Osteoblast (primary cell): ENCODE measurements around the gene GFPT2. TPM values are rescaled to one million over a fixed set of nuclear protein-coding genes. Genes with fewer than 3 reads are reported as not detected.

ENCODE experiments used
- DNase-seq: peaks from one replicate; pipeline ENCODE4 v3.0.0; 2011; ENCODE audit warnings: low spot score, mixed read lengths; ENCODE audit not compliant: insufficient read length; ENCODE audit errors: missing footprints
- H2AFZ ChIP-seq: 2 replicates; pipeline ENCODE4 v1.6.0; 2011; ENCODE audit warnings: mild to moderate bottlenecking, low read length
- H3K27ac ChIP-seq: 2 replicates; pipeline ENCODE4 v1.5.1; 2011; ENCODE audit warnings: mild to moderate bottlenecking, low read depth, low read length, moderate library complexity
- H3K27me3 ChIP-seq: 2 replicates; pipeline ENCODE4 v1.6.0; 2012; ENCODE audit warnings: mild to moderate bottlenecking, control low read depth, inconsistent platforms, low read length, moderate library complexity; ENCODE audit not compliant: insufficient read depth
- H3K36me3 ChIP-seq: 2 replicates; pipeline ENCODE4 v1.5.1; 2011; ENCODE audit warnings: mild to moderate bottlenecking, low read length, control low read depth, moderate library complexity; ENCODE audit not compliant: insufficient read depth
- H3K4me1 ChIP-seq: 2 replicates; pipeline ENCODE4 v1.5.1; 2011; ENCODE audit warnings: mild to moderate bottlenecking, low read length, control low read depth, moderate library complexity; ENCODE audit not compliant: insufficient read depth
- H3K4me2 ChIP-seq: 2 replicates; pipeline ENCODE4 v1.6.0; 2011; ENCODE audit warnings: mild to moderate bottlenecking, low read length; ENCODE audit not compliant: insufficient read depth
- H3K4me3 ChIP-seq: fragments of 200-600 bp; sonication (generic); 3 replicates; pipeline ENCODE4 v1.5.1; 2012; ENCODE audit warnings: mild to moderate bottlenecking, low read length, inconsistent platforms; ENCODE audit not compliant: insufficient read depth
- H3K79me2 ChIP-seq: 2 replicates; pipeline ENCODE4 v1.6.0; 2012; ENCODE audit warnings: mild to moderate bottlenecking, low read length, control low read depth, inconsistent platforms; ENCODE audit not compliant: insufficient read depth
- H3K9me3 ChIP-seq: 2 replicates; pipeline ENCODE4 v1.5.1; 2011; ENCODE audit warnings: low read depth, low read length, control low read depth
- H4K20me1 ChIP-seq: 2 replicates; pipeline ENCODE4 v1.6.0; 2012; ENCODE audit warnings: mild to moderate bottlenecking, low read length, control low read depth; ENCODE audit not compliant: insufficient read depth
- CTCF ChIP-seq: IDR thresholded peaks from 2 replicates; pipeline ENCODE4 v1.5.1; 2011; ENCODE audit warnings: mild to moderate bottlenecking, low read depth, low read length, moderate library complexity; ENCODE audit errors: extremely low read depth
- total RNA-seq: library from RNA; depleted of rRNA; stranded (reverse); fragments of >200 nt; gene quantifications from 2 replicates; pipeline ENCODE4 v1.2.3, GENCODE V29; 2012

Gene GFPT2
- total RNA-seq, 1 donor: 30.4 TPM

GRCh38 chr5:180251887-180252286, 101.2 kb downstream of the GFPT2 start:
- Histone ChIP-seq H3K27ac (no peak overlapping the region), H3K27me3 (no peaks in the 10 kb centered on the region), H3K36me3 (peaks cover 43% of the 10 kb centered on the region), H3K9me3 (peaks cover 50% of the 10 kb centered on the region), H3K4me2 (no peak overlapping the region), H3K79me2 (no peaks in the 10 kb centered on the region), H4K20me1 (no peaks in the 10 kb centered on the region), H2AFZ (no peak overlapping the region), H3K4me1 (no peaks in the 10 kb centered on the region), H3K4me3 (no peak overlapping the region)
- no peak for TF ChIP-seq CTCF
- DNase-seq: no peak

GRCh38 chr5:180251141-180251540, 102.0 kb downstream of the GFPT2 start:
- DNase-seq: no peak
- H3K4me2 ChIP-seq: no peak overlapping the region
- no peak overlapping the region for H2AFZ ChIP-seq
- no peaks in the 10 kb centered on the region for H4K20me1 ChIP-seq
- H3K27me3 ChIP-seq: no peaks in the 10 kb centered on the region
- H3K4me3 ChIP-seq: no peak overlapping the region
- no peak for TF ChIP-seq CTCF
- H3K79me2 ChIP-seq: no peaks in the 10 kb centered on the region
- H3K9me3 ChIP-seq: peaks cover 44% of the 10 kb centered on the region
- no peaks in the 10 kb centered on the region for H3K4me1 ChIP-seq
- H3K27ac ChIP-seq: no peak overlapping the region
- H3K36me3 ChIP-seq: peaks cover 37% of the 10 kb centered on the region

Other genes with a start within 250 kb of the GFPT2 start
- gene RASGEF1C, start 144.1 kb downstream of the GFPT2 start, total RNA-seq: under 0.01 TPM in 1 of 2 replicates, not detected in the other
- gene MAPK9, start 61.3 kb downstream of the GFPT2 start, total RNA-seq: 31.8 and 36.8 TPM in 2 replicates
- 7.1 and 8.3 TPM in 2 replicates for gene CNOT6, start 141.0 kb upstream of the GFPT2 start, total RNA-seq
- gene SCGB3A1, start 238.2 kb upstream of the GFPT2 start, total RNA-seq: not detected in 2 replicates